ENCODE measurements around the gene ERICH3. TPM values are rescaled to one million over a fixed set of nuclear protein-coding genes. Genes with fewer than 3 reads are reported as not detected.
"Not testable (repeated sequence)": the region's sequence is repeated elsewhere in the genome, so short reads cannot be mapped to it uniquely, and the experiment has no call there.

ERICH3 gene
- total RNA-seq, 4 donors from 2014 or later, result 0.13 to 2.5 TPM; not detected in 2

DNA sequence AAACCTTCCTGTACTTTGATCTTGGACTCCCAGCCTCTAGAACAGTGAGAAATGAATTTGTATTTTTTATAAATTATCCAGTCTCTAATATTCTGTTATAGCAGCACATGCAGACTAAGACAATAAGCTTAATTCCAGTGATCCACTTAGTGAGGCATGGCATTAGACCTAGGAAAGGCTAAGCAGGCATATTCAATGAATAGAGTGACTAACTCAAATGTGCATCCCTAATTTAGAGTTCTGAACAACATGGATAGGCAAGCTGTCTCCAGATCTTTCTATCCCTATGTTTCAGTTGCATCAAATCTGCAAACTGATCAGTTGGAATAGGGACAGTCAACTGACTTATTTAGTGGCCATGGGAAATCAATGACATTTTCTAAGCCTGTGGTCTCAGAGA is 4.3 kb upstream of the ERICH3 start:
- Histone ChIP-seq H3K4me3 (no peak overlapping the region), H3K4me1 (no peaks in the 10 kb centered on the region), H3K27ac (no peak overlapping the region), H3K36me3 (no peaks in the 10 kb centered on the region), H3K9me3 (no peaks in the 10 kb centered on the region), H3K27me3 (no peaks in the 10 kb centered on the region)
- no peak for TF ChIP-seq CTCF (IDR thresholded peaks at IDR 0.05)
- no peak for TF ChIP-seq POLR2A (IDR thresholded peaks at IDR 0.05)
- DNase-seq, result no peak

DNA sequence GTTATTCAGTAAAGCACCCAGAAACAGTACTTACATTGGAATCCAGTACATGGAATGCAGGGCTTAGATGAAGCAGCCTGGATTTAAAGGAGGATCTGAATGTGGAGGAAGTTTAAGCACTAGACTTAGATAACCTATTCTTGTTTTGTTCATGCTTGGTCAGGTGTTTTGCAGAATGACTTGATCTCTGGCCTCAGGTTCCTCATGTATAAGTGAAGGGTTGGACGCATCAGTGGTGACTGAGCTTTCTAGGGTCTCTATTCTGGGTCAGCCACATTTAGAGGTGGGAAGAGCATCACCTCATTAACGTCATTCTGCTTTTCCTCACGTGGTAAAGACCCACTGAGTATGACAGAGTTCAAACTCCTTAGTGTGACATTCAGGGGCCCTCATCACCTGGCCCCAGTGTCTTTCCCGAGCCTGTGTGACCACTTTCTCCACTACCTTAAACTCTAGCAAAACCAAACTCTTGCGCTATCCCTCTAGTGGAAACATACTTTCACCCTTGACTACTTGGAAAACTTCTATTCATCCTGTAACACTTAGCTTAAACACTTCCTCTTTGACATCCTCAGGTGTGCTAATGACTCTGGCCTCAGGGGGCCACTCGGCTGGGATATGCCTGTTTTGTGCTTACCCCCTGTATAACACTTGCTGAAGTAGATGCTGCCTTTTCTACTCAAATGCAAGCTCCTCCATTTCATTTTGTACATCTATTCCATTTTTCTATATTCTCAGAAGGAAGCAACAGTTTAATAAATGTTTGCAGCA is 871 bp upstream of the ERICH3 start:
- DNase-seq, result no peak
- peaks cover 0 to 6% (median 0%) of the 10 kb centered on the region in 4 donors for H3K9me3 ChIP-seq
- H3K27me3 ChIP-seq, result no peaks in the 10 kb centered on the region
- H3K36me3 ChIP-seq, result no peaks in the 10 kb centered on the region
- TF ChIP-seq CTCF (IDR thresholded peaks at IDR 0.05), result no peak
- no peak for TF ChIP-seq POLR2A (IDR thresholded peaks at IDR 0.05)
- H3K4me3 ChIP-seq, result no peak overlapping the region
- no peaks in the 10 kb centered on the region for H3K4me1 ChIP-seq
- H3K27ac ChIP-seq, result no peak overlapping the region

GRCh38 chr1:74670866-74671265 is 2.7 kb downstream of the ERICH3 start:
- not testable (repeated sequence) for H3K4me3 ChIP-seq, H3K27ac ChIP-seq, H3K36me3 ChIP-seq, H3K27me3 ChIP-seq, H3K9me3 ChIP-seq, H3K4me1 ChIP-seq, DNase-seq

DNA sequence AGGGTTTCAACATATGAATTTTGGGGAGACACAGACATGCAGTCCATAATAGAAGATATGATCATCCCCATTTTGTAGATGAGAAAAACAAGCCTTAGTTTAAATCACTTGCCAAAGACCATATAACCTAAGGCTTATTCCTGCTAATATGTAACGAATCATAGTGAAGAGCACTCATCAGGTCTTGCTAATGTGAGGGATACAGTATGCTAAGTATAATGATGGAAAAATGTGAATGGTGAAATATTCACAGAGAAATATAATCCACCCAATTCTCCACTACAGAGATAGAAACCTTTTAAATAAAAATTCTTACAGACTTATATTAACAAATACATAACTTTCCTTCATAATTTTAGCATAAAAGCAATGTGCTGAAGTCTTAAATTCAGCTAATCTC is 18.9 kb downstream of the ERICH3 start:
- H3K9me3 ChIP-seq, result no peaks in the 10 kb centered on the region
- no peaks in the 10 kb centered on the region for H3K4me1 ChIP-seq
- no peaks in the 10 kb centered on the region for H3K36me3 ChIP-seq
- H3K27me3 ChIP-seq, result no peaks in the 10 kb centered on the region
- no peak overlapping the region for H3K4me3 ChIP-seq
- TF ChIP-seq CTCF (IDR thresholded peaks at IDR 0.05), result no peak
- TF ChIP-seq POLR2A (IDR thresholded peaks at IDR 0.05), result no peak
- no peak for DNase-seq
- no peak overlapping the region for H3K27ac ChIP-seq

DNA sequence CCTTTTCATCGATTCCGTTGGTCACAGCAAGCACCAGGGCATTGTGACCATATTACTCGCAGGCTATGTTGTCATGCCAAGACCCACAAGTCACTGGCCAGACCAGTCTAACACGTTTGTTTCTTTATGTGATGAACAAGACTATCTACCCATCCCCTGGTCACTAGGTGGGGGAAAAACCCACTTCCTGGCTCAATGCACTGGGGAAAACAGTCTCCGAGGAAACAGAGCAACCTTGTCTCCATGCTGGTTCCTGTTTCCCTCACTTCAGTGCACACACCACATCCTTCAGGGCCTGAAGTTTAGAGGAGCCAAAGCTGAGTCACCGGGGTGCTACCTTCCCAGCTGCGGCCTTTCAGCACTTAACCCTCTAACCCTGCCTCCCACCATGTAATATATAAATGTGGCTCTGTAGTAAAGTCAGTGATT is 20.9 kb downstream of the ERICH3 start:
- DNase-seq, result peak in 2 of 3 donors; percentile 50 to 54
- TF ChIP-seq CTCF (IDR thresholded peaks at IDR 0.05), result no peak

GRCh38 chr1:74650561-74650960 is 23.0 kb downstream of the ERICH3 start:
- TF ChIP-seq POLR2A (IDR thresholded peaks at IDR 0.05) (no peak), CTCF (IDR thresholded peaks at IDR 0.05) (no peak)
- Histone ChIP-seq H3K27ac (no peak overlapping the region), H3K4me3 (no peak overlapping the region), H3K36me3 (no peaks in the 10 kb centered on the region), H3K9me3 (no peaks in the 10 kb centered on the region), H3K27me3 (no peaks in the 10 kb centered on the region), H3K4me1 (no peaks in the 10 kb centered on the region)
- DNase-seq, result no peak

More for the DNA sequence above, 20.9 kb downstream of the ERICH3 start:
- Histone ChIP-seq H3K27ac (no peak overlapping the region), H3K27me3 (no peaks in the 10 kb centered on the region), H3K36me3 (no peaks in the 10 kb centered on the region), H3K4me3 (no peak overlapping the region), H3K4me1 (no peaks in the 10 kb centered on the region), H3K9me3 (no peaks in the 10 kb centered on the region)
